MCF 10A (cell line): ENCODE measurements around the gene PLEKHA5. TPM values are rescaled to one million over a fixed set of nuclear protein-coding genes. Genes with fewer than 3 reads are reported as not detected.
A peak's percentile ranks its signal among the peaks of the same experiment; 100 is the strongest.

Experiments
- BruUV-seq: library from RNA; stranded (reverse); fragments of 400-500 nt; replicated peaks from 2 replicates; lab custom pipeline; 2021; lab: Mats Ljungman, UMichigan
- CTCF ChIA-PET: fragments of 300-600 bp; sonication (Branson Sonifier 250); formaldehyde crosslinking; extraction: SDS; loops from one replicate; lab custom pipeline; 2021; ENCODE audit warnings: antibody characterized with exemption, inconsistent platforms; lab: Yijun Ruan, JAX
- POLR2A ChIA-PET: fragments of 300-600, 350-650 bp; sonication (Branson Sonifier 250); formaldehyde crosslinking; extraction: SDS; loops from one replicate; lab custom pipeline; 2020; ENCODE audit warnings: antibody characterized with exemption, inconsistent platforms; lab: Yijun Ruan, JAX
- DNase-seq: peaks from one replicate; pipeline ENCODE4 v3.0.0-alpha.2; 2018; ENCODE audit not compliant: unreplicated experiment
- H3K27ac Mint-ChIP-seq: one replicate; pipeline ENCODE4 v1.8.0; 2022; ENCODE audit warnings: mild to moderate bottlenecking, low read depth, mixed read lengths; ENCODE audit not compliant: unreplicated experiment
- H3K27me3 Mint-ChIP-seq: one replicate; pipeline ENCODE4 v1.8.0; 2022; ENCODE audit warnings: mixed read lengths; ENCODE audit not compliant: insufficient read depth, unreplicated experiment
- H3K36me3 Mint-ChIP-seq: one replicate; pipeline ENCODE4 v1.8.0; 2022; ENCODE audit warnings: mild to moderate bottlenecking, moderate library complexity, mixed read lengths; ENCODE audit not compliant: insufficient read depth, unreplicated experiment
- H3K4me1 Mint-ChIP-seq: one replicate; pipeline ENCODE4 v1.8.0; 2022; ENCODE audit warnings: mixed read lengths; ENCODE audit not compliant: insufficient read depth, unreplicated experiment
- H3K4me3 Mint-ChIP-seq: one replicate; pipeline ENCODE4 v1.8.0; 2022; ENCODE audit warnings: mild to moderate bottlenecking, moderate library complexity, mixed read lengths; ENCODE audit not compliant: unreplicated experiment
- H3K9me3 Mint-ChIP-seq: one replicate; pipeline ENCODE4 v1.8.0; 2022; ENCODE audit warnings: mixed read lengths; ENCODE audit not compliant: unreplicated experiment
- intact Hi-C: fragments of 100-400 bp; cut with micrococcal nuclease; formaldehyde crosslinking; loops from 2 replicates; pipeline ENCODE4 v1.14.1; 2022
- total RNA-seq: library from RNA; stranded (reverse); gene quantifications from 2 replicates; pipeline ENCODE4 v1.2.3, GENCODE V29; 2022
- TF ChIP-seq, protein P1 (sequence below): fragments of 200-600 bp; IDR thresholded peaks from one replicate; pipeline ENCODE4 v1.8.0; 2022; ENCODE audit warnings: antibody characterized with exemption, mild to moderate bottlenecking; ENCODE audit not compliant: unreplicated experiment

Gene PLEKHA5
- total RNA-seq, 1 experiment from 2014 or later: 25.2 TPM

DNA sequence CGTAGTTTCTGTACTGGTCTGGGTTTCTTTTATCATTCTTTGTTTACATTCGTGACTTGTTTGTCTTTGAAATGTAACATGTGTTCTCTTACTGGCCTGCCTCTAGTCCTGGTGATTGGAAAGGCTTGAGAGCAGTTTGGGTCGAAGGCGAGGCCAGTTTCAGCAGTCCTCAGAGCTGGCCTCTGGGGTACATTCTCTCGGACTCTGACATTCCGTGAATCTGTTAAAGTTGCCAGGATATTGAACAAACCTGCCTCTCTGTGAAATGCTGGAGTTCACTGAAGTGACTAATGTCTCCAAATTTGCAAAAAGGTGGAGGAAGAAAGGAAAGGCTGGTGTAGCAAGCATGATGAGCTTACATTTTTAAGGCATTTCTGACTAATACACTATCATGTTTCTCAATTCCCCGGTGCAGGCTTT lies 1.5 kb downstream of the PLEKHA5 start:
- Mint-ChIP-seq H3K27me3 (no peaks in the 10 kb centered on the region), H3K9me3 (peaks cover 14% of the 10 kb centered on the region), H3K4me1 (peaks cover 18% of the 10 kb centered on the region), H3K27ac (peak overlapping the region; percentile 63), H3K36me3 (peaks cover 13% of the 10 kb centered on the region), H3K4me3 (peak overlapping the region; percentile 88)
- DNase-seq: peak; percentile 74
- TF ChIP-seq, protein P1, sequence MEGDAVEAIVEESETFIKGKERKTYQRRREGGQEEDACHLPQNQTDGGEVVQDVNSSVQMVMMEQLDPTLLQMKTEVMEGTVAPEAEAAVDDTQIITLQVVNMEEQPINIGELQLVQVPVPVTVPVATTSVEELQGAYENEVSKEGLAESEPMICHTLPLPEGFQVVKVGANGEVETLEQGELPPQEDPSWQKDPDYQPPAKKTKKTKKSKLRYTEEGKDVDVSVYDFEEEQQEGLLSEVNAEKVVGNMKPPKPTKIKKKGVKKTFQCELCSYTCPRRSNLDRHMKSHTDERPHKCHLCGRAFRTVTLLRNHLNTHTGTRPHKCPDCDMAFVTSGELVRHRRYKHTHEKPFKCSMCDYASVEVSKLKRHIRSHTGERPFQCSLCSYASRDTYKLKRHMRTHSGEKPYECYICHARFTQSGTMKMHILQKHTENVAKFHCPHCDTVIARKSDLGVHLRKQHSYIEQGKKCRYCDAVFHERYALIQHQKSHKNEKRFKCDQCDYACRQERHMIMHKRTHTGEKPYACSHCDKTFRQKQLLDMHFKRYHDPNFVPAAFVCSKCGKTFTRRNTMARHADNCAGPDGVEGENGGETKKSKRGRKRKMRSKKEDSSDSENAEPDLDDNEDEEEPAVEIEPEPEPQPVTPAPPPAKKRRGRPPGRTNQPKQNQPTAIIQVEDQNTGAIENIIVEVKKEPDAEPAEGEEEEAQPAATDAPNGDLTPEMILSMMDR: no peak
- BruUV-seq: no TSS peak
- intact Hi-C loops: loop anchor here (1.0 to 2.0 kb wide), 5 partner anchors 34 to 880 kb away; no protein-coding TSS in a partner anchor
- POLR2A ChIA-PET: interaction anchor here (0.6 to 3.9 kb wide), 19 partner anchors 11 to 869 kb away, joined by 3 to 47 read pairs (median 3); no protein-coding TSS in a partner anchor
- CTCF ChIA-PET: interaction anchor here (0.6 to 3.1 kb wide), 15 partner anchors 9 to 615 kb away, joined by 3 to 16 read pairs (median 3); no protein-coding TSS in a partner anchor

DNA sequence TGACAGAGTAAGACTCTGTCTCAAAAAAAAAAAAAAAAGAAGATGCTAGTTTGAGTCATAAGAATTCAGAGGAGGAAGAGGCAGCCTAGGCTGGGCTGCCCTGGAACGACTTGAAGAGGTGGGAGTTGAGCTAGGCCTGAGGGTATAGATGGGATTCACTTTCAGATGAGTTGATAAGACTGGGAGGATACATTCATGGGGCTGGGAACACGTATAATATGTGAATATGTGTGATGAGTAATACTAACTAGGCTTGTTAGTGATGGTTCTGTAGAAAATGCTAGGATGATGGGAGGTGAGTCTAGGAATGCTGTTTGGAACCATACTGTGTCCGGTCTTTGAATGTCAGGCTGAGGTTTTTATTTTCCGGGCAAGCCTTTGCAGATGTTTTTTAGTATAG lies 9.0 kb downstream of the PLEKHA5 start:
- CTCF ChIA-PET: interaction anchor here (0.6 to 1.3 kb wide), 2 partner anchors 28 to 1600 kb away, joined by 3 to 4 read pairs; no protein-coding TSS in a partner anchor
- intact Hi-C loops: no loop called here

DNA sequence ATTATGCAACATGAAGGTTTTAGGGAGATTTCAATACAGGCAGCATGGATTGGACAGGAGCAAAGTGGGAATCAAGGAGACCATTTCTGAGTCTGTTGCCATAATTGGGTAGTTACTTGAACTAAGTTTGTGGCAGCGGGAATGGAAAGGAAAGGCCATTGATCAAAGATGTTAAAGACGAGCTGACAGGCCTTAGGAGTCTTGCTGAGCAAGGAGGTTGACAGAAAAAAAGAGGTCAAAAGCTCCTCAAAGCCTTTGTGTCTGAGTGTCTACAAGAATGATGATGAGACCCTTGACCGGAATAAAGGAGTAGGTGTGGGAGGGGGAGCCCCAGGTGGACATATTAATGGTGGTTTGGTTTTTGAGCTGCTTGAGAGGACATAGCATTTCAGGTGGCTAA lies 9.4 kb downstream of the PLEKHA5 start:
- intact Hi-C loops: no loop called here
- no TSS peak for BruUV-seq
- TF ChIP-seq, protein P1: no peak
- Mint-ChIP-seq H3K27ac (no peak overlapping the region), H3K27me3 (no peaks in the 10 kb centered on the region), H3K4me3 (no peak overlapping the region), H3K9me3 (no peaks in the 10 kb centered on the region), H3K36me3 (peaks cover 23% of the 10 kb centered on the region), H3K4me1 (peaks cover 24% of the 10 kb centered on the region)
- no peak for DNase-seq
- ChIA-PET POLR2A (no interaction called here), CTCF (interaction anchor here (0.6 to 1.3 kb wide), 2 partner anchors 29 to 1600 kb away, joined by 3 to 4 read pairs; no protein-coding TSS in a partner anchor)

More for the DNA sequence above, 9.0 kb downstream of the PLEKHA5 start:
- Mint-ChIP-seq H3K4me3 (no peak overlapping the region), H3K4me1 (peaks cover 24% of the 10 kb centered on the region), H3K9me3 (no peaks in the 10 kb centered on the region), H3K27ac (no peak overlapping the region), H3K36me3 (peaks cover 18% of the 10 kb centered on the region), H3K27me3 (no peaks in the 10 kb centered on the region)
- BruUV-seq: no TSS peak
- TF ChIP-seq, protein P1: no peak
- DNase-seq: no peak
- POLR2A ChIA-PET: no interaction called here

DNA sequence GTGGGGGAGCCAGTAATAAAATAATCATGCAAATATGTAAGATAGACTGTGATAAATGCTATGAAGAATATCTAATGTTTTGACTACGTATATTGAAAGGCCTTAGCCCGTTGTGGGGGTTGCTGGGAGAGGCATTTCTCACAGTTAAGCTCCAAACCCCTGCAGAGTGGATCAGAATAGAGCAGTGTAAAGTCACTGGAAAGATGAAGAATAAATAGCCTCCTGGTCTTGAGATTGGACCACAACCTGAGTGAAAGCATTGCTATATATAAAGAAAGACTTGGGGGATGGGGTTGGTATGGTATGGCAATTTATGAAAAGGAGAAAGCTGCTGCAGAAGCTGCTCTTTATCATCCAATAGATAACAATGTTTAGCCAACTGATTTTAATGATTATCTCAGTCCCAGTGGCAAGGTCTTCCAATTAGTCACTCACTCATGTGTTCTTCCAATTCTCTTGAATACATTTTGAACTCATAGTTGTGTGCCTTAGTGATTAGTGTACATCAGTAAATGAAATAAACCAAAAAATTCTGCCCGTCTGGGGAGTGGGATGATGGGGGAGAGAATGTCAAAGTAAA lies 10.2 kb downstream of the PLEKHA5 start:
- BruUV-seq: no TSS peak
- ChIA-PET POLR2A (interaction anchor here (1.0 kb wide), 1 partner anchor 9 kb away, joined by 4 read pairs; no protein-coding TSS in a partner anchor), CTCF (interaction anchor here (0.8 to 1.3 kb wide), 2 partner anchors 9 to 29 kb away, joined by 3 read pairs; no protein-coding TSS in a partner anchor)
- H3K9me3 Mint-ChIP-seq: no peaks in the 10 kb centered on the region
- H3K27me3 Mint-ChIP-seq: no peaks in the 10 kb centered on the region
- intact Hi-C loops: no loop called here
- H3K4me1 Mint-ChIP-seq: peaks cover 20% of the 10 kb centered on the region
- peaks cover 19% of the 10 kb centered on the region for H3K36me3 Mint-ChIP-seq
- TF ChIP-seq, protein P1: no peak
- H3K27ac Mint-ChIP-seq: no peak overlapping the region
- H3K4me3 Mint-ChIP-seq: no peak overlapping the region
- no peak for DNase-seq
